ENCODE measurements around the gene PRODH2. TPM values are rescaled to one million over a fixed set of nuclear protein-coding genes. Genes with fewer than 3 reads are reported as not detected.

Gene PRODH2
- total RNA-seq, 1 experiment from 2014 or later: not detected

DNA sequence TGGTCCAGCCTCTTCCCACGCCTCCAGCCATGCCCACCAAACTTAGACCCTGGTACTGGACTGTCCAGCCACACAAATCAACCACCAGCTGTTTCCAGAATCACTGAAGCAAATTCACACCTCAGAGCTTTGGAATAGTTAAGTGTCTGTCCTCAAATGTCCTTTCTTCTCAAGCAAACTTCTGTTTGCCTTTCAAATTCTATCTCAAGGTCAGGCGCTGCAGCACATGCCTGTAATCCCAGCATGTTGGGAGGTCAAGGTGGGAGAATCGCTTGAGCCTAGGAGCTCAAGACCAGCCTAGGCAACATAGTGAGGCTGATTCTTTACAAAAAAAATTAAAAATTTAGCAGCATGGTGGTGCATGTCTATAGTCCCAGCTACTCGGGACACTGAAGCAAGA lies 19.4 kb upstream of the PRODH2 start:
- Histone ChIP-seq H3K4me3 (ENCODE audit: low read depth, low read length, poor library complexity, severe bottlenecking) (no peak overlapping the region), H3K36me3 (ENCODE audit: insufficient read depth, low read length, poor library complexity, severe bottlenecking) (no peaks in the 10 kb centered on the region), H3K27me3 (replicated peaks; ENCODE audit: insufficient read depth, low read depth, low read length, poor library complexity) (peaks cover 51% of the 10 kb centered on the region), H3K4me1 (ENCODE audit: insufficient read depth, low read length, poor library complexity, severe bottlenecking) (no peaks in the 10 kb centered on the region), H3K27ac (ENCODE audit: low read depth, low read length, poor library complexity, severe bottlenecking) (no peak overlapping the region), H3K9me3 (ENCODE audit: low read depth, low read length, poor library complexity, severe bottlenecking) (no peaks in the 10 kb centered on the region)
- CTCF ChIA-PET: no interaction called here
- TF ChIP-seq, protein P1, sequence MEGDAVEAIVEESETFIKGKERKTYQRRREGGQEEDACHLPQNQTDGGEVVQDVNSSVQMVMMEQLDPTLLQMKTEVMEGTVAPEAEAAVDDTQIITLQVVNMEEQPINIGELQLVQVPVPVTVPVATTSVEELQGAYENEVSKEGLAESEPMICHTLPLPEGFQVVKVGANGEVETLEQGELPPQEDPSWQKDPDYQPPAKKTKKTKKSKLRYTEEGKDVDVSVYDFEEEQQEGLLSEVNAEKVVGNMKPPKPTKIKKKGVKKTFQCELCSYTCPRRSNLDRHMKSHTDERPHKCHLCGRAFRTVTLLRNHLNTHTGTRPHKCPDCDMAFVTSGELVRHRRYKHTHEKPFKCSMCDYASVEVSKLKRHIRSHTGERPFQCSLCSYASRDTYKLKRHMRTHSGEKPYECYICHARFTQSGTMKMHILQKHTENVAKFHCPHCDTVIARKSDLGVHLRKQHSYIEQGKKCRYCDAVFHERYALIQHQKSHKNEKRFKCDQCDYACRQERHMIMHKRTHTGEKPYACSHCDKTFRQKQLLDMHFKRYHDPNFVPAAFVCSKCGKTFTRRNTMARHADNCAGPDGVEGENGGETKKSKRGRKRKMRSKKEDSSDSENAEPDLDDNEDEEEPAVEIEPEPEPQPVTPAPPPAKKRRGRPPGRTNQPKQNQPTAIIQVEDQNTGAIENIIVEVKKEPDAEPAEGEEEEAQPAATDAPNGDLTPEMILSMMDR (conservative IDR thresholded peaks at IDR 0.05; ENCODE audit: low read depth, low read length): no peak
- TF ChIP-seq EZH2 (IDR thresholded peaks at IDR 0.05; ENCODE audit: borderline replicate concordance, low read depth, low read length, poor library complexity, severe bottlenecking): no peak
- intact Hi-C loops (cut with micrococcal nuclease; ENCODE audit: unreplicated experiment): no loop called here
- no TSS peak for BruUV-seq (replicated peaks)
- DNase-seq (ENCODE audit: low spot score): no peak
- POLR2A ChIA-PET (ENCODE audit: low non-redundant PET): no interaction called here

DNA sequence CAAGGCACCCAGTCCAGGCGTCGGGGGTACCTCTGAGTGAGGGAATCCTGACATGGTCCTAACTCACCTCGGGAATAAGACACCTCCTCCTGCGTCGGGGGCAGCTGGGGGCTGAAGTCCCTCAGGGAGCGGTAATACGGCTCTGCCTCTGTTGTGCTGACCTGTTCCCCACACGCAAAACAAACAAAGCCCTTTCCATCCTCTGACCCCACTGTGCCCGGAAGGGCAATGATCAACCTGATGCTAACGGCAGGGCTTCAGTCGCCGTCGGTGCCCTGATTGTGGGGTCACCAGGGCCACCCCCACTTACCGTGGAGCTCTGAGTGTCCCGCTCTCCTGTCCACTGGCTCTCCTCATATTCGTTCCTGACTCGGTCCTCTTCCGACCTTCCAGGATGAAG lies 18.3 kb upstream of the PRODH2 start:
- Histone ChIP-seq H3K36me3 (ENCODE audit: insufficient read depth, low read length, poor library complexity, severe bottlenecking) (no peaks in the 10 kb centered on the region), H3K4me3 (ENCODE audit: low read depth, low read length, poor library complexity, severe bottlenecking) (no peak overlapping the region), H3K27me3 (replicated peaks; ENCODE audit: insufficient read depth, low read depth, low read length, poor library complexity) (peaks cover 51% of the 10 kb centered on the region), H3K27ac (ENCODE audit: low read depth, low read length, poor library complexity, severe bottlenecking) (no peak overlapping the region), H3K9me3 (ENCODE audit: low read depth, low read length, poor library complexity, severe bottlenecking) (no peaks in the 10 kb centered on the region), H3K4me1 (ENCODE audit: insufficient read depth, low read length, poor library complexity, severe bottlenecking) (no peaks in the 10 kb centered on the region)
- CTCF ChIA-PET: no interaction called here
- POLR2A ChIA-PET (ENCODE audit: low non-redundant PET): no interaction called here
- intact Hi-C loops (cut with micrococcal nuclease; ENCODE audit: unreplicated experiment): no loop called here
- no TSS peak for BruUV-seq (replicated peaks)
- no peak for DNase-seq (ENCODE audit: low spot score)
- TF ChIP-seq, protein P1 (conservative IDR thresholded peaks at IDR 0.05; ENCODE audit: low read depth, low read length): no peak
- TF ChIP-seq EZH2 (IDR thresholded peaks at IDR 0.05; ENCODE audit: borderline replicate concordance, low read depth, low read length, poor library complexity, severe bottlenecking): no peak

DNA sequence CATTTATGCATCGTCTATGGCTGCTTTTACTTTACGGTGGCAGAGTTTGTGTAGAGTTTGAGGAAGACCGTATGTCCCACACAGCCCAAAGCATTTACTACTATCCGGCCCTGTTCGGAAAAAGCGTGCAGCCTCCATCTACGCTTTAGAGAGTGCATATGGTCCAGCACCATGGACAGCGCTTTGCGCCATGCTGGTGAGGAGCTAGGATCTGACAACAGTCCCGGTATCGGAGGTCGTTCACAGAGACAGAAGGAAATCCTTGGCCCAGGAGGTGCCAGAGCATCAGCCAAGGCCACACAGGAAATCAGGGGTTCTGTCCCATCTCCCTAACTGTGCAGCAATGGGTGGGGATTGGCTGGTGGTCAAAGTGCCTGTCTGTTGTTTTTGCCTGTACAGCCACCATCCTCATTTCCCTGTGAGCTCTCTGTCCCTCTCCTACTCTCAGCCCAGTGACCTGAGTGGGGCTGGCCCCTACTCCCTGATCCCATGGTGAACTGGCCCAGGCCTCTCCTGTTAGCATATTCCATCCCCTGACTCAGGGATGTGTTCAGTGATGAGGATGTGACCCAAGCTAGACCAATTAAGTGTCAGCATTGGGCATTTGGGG lies 16.2 kb upstream of the PRODH2 start:
- peaks cover 44% of the 10 kb centered on the region for H3K27me3 ChIP-seq (replicated peaks; ENCODE audit: insufficient read depth, low read depth, low read length, poor library complexity)
- ChIA-PET CTCF (interaction anchor here (1.0 kb wide), 1 partner anchor 9 kb away, joined by 6 read pairs; no protein-coding TSS in a partner anchor), POLR2A (ENCODE audit: low non-redundant PET) (no interaction called here)
- no peaks in the 10 kb centered on the region for H3K36me3 ChIP-seq (ENCODE audit: insufficient read depth, low read length, poor library complexity, severe bottlenecking)
- no peak overlapping the region for H3K27ac ChIP-seq (ENCODE audit: low read depth, low read length, poor library complexity, severe bottlenecking)
- peak; percentile 75 for DNase-seq (ENCODE audit: low spot score)
- BruUV-seq (replicated peaks): no TSS peak
- no peak for TF ChIP-seq EZH2 (IDR thresholded peaks at IDR 0.05; ENCODE audit: borderline replicate concordance, low read depth, low read length, poor library complexity, severe bottlenecking)
- TF ChIP-seq, protein P1 (conservative IDR thresholded peaks at IDR 0.05; ENCODE audit: low read depth, low read length): no peak
- no peak overlapping the region for H3K4me3 ChIP-seq (ENCODE audit: low read depth, low read length, poor library complexity, severe bottlenecking)
- no peaks in the 10 kb centered on the region for H3K4me1 ChIP-seq (ENCODE audit: insufficient read depth, low read length, poor library complexity, severe bottlenecking)
- no peaks in the 10 kb centered on the region for H3K9me3 ChIP-seq (ENCODE audit: low read depth, low read length, poor library complexity, severe bottlenecking)
- intact Hi-C loops (cut with micrococcal nuclease; ENCODE audit: unreplicated experiment): no loop called here
